Endothelial cell of umbilical vein (primary cell): Measurements from ENCODE around the gene ENPP4. TPM values are rescaled to one million over a fixed set of nuclear protein-coding genes. Genes with fewer than 3 reads are reported as not detected.

Experiments used
- BruUV-seq: library from RNA; stranded (reverse); fragments of 400-500 nt; replicated peaks from 2 replicates; lab custom pipeline; 2021; lab: Mats Ljungman, UMichigan
- CTCF ChIA-PET: fragments of 300-600, 350-600 bp; sonication (Branson Sonifier 250); formaldehyde crosslinking; loops from one replicate; lab custom pipeline; 2021; ENCODE audit warnings: antibody characterized with exemption, inconsistent platforms; lab: Charles Lee
- POLR2A ChIA-PET: fragments of 300-600, 350-600 bp; sonication (Branson Sonifier 250); formaldehyde crosslinking; loops from one replicate; lab custom pipeline; 2021; ENCODE audit warnings: antibody characterized with exemption, inconsistent platforms; lab: Charles Lee
- DNase-seq: peaks from one replicate; pipeline ENCODE4 v3.0.0-alpha.2; 2011; ENCODE audit warnings: low read depth, low spot score
- FAIRE-seq: peaks from 2 replicates; lab custom pipeline; 2011; peaks lifted over from hg19 to GRCh38; lab: Jason Lieb, UNC
- H2AFZ ChIP-seq: 2 replicates; pipeline ENCODE4 v1.6.0; 2012; ENCODE audit warnings: low read depth, low read length, control low read depth, inconsistent platforms
- H3K27ac ChIP-seq: 2 replicates; pipeline ENCODE4 v1.5.1; 2011; ENCODE audit warnings: low read depth, mild to moderate bottlenecking, control low read depth, low read length, moderate library complexity; ENCODE audit not compliant: insufficient read depth
- H3K27me3 ChIP-seq, 2 experiments: 2 replicates each; pipeline versions ENCODE4 v1.6.0 to v1.6.1; 2011; ENCODE audit warnings: low read length in 2 of 2, mixed read lengths in 1 of 2; ENCODE audit not compliant: control insufficient read depth in 2 of 2, insufficient read depth in 2 of 2
- H3K36me3 ChIP-seq, 2 experiments: 2 replicates in 1 of 2; 3 replicates in 1 of 2; pipeline ENCODE4 v1.5.1; 2011; ENCODE audit warnings: low read length in 2 of 2, mild to moderate bottlenecking in 1 of 2, moderate library complexity in 1 of 2; ENCODE audit not compliant: control insufficient read depth in 2 of 2, insufficient read depth in 2 of 2; ENCODE audit errors: extremely low read depth in 1 of 2
- H3K4me1 ChIP-seq: 3 replicates; pipeline ENCODE4 v1.5.1; 2011; ENCODE audit warnings: mild to moderate bottlenecking, low read length; ENCODE audit not compliant: control insufficient read depth, insufficient read depth; ENCODE audit errors: extremely low read depth
- H3K4me2 ChIP-seq: 2 replicates; pipeline ENCODE4 v1.6.1; 2011; ENCODE audit warnings: low read length, control low read depth, mixed read lengths; ENCODE audit not compliant: insufficient read depth
- H3K4me3 ChIP-seq, 3 experiments: fragments of 200-600 bp in 1 of 3; sonication (generic), shearing (Covaris generic) in 1 of 3; replicated peaks in 1 of 3; 2 replicates each; pipeline ENCODE4 v1.5.1; 2011 to 2016; ENCODE audit warnings: control low read depth in 3 of 3, low read length in 3 of 3, mild to moderate bottlenecking in 2 of 3, inconsistent platforms in 1 of 3, low read depth in 1 of 3, moderate library complexity in 1 of 3; ENCODE audit not compliant: insufficient read depth in 1 of 3
- H3K79me2 ChIP-seq: 2 replicates; pipeline ENCODE4 v1.6.0; 2012; ENCODE audit warnings: low read length, inconsistent platforms; ENCODE audit not compliant: control insufficient read depth, insufficient read depth
- H3K9ac ChIP-seq: replicated peaks from 2 replicates; pipeline ENCODE3; 2011; ENCODE audit warnings: low read length, control low read depth; ENCODE audit not compliant: insufficient read depth; ENCODE audit errors: extremely low read depth
- H3K9me1 ChIP-seq: replicated peaks from 3 replicates; pipeline ENCODE4 v1.6.0; 2011; ENCODE audit warnings: mild to moderate bottlenecking, low read length; ENCODE audit not compliant: control insufficient read depth, insufficient read depth; ENCODE audit errors: extremely low read depth
- H3K9me3 ChIP-seq: replicated peaks from 2 replicates; pipeline ENCODE4 v1.5.1; 2012; ENCODE audit warnings: low read length, inconsistent platforms; ENCODE audit not compliant: control insufficient read depth, insufficient read depth
- H4K20me1 ChIP-seq: replicated peaks from 2 replicates; pipeline ENCODE3; 2011; ENCODE audit warnings: mild to moderate bottlenecking, low read length; ENCODE audit not compliant: control insufficient read depth, insufficient read depth; ENCODE audit errors: extremely low read depth
- EZH2 ChIP-seq: IDR thresholded peaks from 2 replicates; pipeline ENCODE4 v1.6.1; 2012; ENCODE audit warnings: borderline replicate concordance, low read depth, mild to moderate bottlenecking, moderate library complexity, low read length, inconsistent platforms; ENCODE audit not compliant: severe bottlenecking
- FOS ChIP-seq: IDR thresholded peaks from 2 replicates; pipeline ENCODE4 v1.6.1; 2011; ENCODE audit warnings: mild to moderate bottlenecking, low read length, moderate library complexity, borderline replicate concordance; ENCODE audit not compliant: insufficient read depth
- JUN ChIP-seq: IDR thresholded peaks from 2 replicates; pipeline ENCODE4 v1.6.1; 2011; ENCODE audit warnings: borderline replicate concordance, low read depth; ENCODE audit not compliant: insufficient read length, insufficient read depth
- POLR2A ChIP-seq: IDR thresholded peaks from 2 replicates; pipeline ENCODE4 v1.6.1; 2012; ENCODE audit warnings: low read depth, mild to moderate bottlenecking, control low read depth, low read length
- dilution Hi-C: fragments of 300-500 bp; cut with MboI; formaldehyde crosslinking; loops from one replicate; pipeline ENCODE4 v1.15.0; 2019; ENCODE audit warnings: low sequenced_read_pairs; ENCODE audit not compliant: extremely low pct_ligation_motif_present
- intact Hi-C: fragments of 100-400 bp; cut with micrococcal nuclease; formaldehyde crosslinking; loops from one replicate; pipeline ENCODE4 v1.10.0; 2022
- polyA plus RNA-seq, 4 experiments: library from polyadenylated mRNA; depleted of rRNA in 3 of 4; stranded (reverse) in 3 of 4; unstranded in 1 of 4; fragments of >200 nt; gene quantifications; 2 replicates each; pipeline versions ENCODE4 v1.2.1 to v1.2.3, GENCODE V29; 2011 to 2012; ENCODE audit warnings: missing spikeins in 1 of 4
- total RNA-seq: library from RNA; stranded (reverse); gene quantifications from 2 replicates; pipeline ENCODE4 v1.2.3, GENCODE V29; 2021
- TF ChIP-seq, protein P1 (sequence below), 2 donors: IDR thresholded peaks; 1 replicate in 1 of 2; 2 replicates in 1 of 2; pipeline ENCODE4 v1.5.1; 2011; ENCODE audit warnings: low read length in 2 of 2, mild to moderate bottlenecking in 2 of 2, moderate library complexity in 2 of 2, control low read depth in 1 of 2, inconsistent platforms in 1 of 2, low read depth in 1 of 2; ENCODE audit not compliant: insufficient read depth in 1 of 2; ENCODE audit errors: extremely low read depth in 1 of 2
- TF ChIP-seq, protein P2 (sequence below): IDR thresholded peaks from 2 replicates; pipeline ENCODE4 v1.6.1; 2011; ENCODE audit not compliant: insufficient read depth, insufficient read length

ENPP4 gene
- total and polyA plus RNA-seq, 2 donors (not counting 3 experiments of a cell fraction or from before 2014, with no cell fraction given): 1.5 to 3.9 TPM

DNA sequence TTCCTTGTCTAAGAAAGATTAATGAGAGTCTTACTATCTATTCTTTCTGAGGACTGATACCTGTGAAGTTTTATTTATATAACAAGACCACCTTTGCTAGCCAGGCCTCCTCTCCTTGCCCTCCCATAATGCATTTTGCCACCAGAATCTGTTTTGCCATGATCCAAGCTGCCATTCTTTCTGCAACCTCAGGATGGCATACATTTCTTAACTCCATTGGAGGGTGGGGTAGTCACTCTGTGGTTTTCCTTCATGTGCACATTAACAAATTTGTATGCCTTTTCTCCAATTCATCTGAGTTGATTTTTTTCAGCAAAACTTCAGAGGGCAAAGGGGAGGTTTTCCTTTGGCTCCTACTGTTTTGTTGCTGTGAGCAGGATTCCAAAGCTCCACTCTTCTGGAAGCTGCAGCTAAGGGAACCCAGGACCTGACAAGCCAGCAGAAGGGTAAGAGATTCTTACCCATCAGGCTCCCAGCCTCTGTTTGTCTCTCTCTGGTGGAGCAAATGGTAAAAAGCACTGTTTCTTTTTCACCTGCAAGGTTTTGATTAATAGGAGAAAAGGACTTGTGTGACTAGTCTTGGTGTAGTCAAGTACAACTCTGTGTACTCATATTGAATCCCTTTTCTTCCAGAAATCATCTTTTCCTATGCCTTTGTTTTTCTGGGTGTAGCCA lies 26.2 kb upstream of the ENPP4 start:
- no peak for FAIRE-seq
- Histone ChIP-seq H3K9me1 (no peaks in the 10 kb centered on the region), H3K9me3 (no peaks in the 10 kb centered on the region), H3K4me1 (no peaks in the 10 kb centered on the region), H3K79me2 (no peaks in the 10 kb centered on the region), H4K20me1 (no peaks in the 10 kb centered on the region), H3K4me3 (no peak overlapping the region), H3K27me3 (peaks cover 0 to 2% of the 10 kb centered on the region in 2 experiments), H3K36me3 (no peaks in the 10 kb centered on the region), H3K4me2 (no peak overlapping the region), H2AFZ (no peak overlapping the region), H3K9ac (no peak overlapping the region), H3K27ac (no peak overlapping the region)
- intact Hi-C loops: no loop called here
- DNase-seq: no peak
- dilution Hi-C loops: no loop called here
- TF ChIP-seq, protein P1, sequence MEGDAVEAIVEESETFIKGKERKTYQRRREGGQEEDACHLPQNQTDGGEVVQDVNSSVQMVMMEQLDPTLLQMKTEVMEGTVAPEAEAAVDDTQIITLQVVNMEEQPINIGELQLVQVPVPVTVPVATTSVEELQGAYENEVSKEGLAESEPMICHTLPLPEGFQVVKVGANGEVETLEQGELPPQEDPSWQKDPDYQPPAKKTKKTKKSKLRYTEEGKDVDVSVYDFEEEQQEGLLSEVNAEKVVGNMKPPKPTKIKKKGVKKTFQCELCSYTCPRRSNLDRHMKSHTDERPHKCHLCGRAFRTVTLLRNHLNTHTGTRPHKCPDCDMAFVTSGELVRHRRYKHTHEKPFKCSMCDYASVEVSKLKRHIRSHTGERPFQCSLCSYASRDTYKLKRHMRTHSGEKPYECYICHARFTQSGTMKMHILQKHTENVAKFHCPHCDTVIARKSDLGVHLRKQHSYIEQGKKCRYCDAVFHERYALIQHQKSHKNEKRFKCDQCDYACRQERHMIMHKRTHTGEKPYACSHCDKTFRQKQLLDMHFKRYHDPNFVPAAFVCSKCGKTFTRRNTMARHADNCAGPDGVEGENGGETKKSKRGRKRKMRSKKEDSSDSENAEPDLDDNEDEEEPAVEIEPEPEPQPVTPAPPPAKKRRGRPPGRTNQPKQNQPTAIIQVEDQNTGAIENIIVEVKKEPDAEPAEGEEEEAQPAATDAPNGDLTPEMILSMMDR (IDR thresholded peaks at IDR 0.05; ENCODE audit: extremely low read depth in 1 of 2, insufficient read depth in 1 of 2, low read depth in 1 of 2, low read length in 2 of 2): no peak
- TF ChIP-seq FOS (no peak), JUN (no peak), EZH2 (no peak), POLR2A (no peak)
- TF ChIP-seq, protein P2, sequence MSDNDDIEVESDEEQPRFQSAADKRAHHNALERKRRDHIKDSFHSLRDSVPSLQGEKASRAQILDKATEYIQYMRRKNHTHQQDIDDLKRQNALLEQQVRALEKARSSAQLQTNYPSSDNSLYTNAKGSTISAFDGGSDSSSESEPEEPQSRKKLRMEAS: no peak
- ChIA-PET POLR2A (no interaction called here), CTCF (interaction anchor here (1.2 to 1.7 kb wide), 3 partner anchors 13 to 307 kb away, joined by 3 to 8 read pairs (median 4); no protein-coding TSS in a partner anchor)
- no TSS peak for BruUV-seq
